Esophagus mucosa (tissue), 1 donor: ENCODE results near the gene PRR23B. TPM values are rescaled to one million over a fixed set of nuclear protein-coding genes. Genes with fewer than 3 reads are reported as not detected.

ENCODE experiments used
- ATAC-seq: fragments of 200-7000 bp; cut with Tn5 transposase; one replicate; pipeline ENCODE4 v1.9.1; 2020
- total RNA-seq: library from RNA; stranded (reverse); gene quantifications from one replicate; pipeline ENCODE4 v1.2.4, GENCODE V29; 2023
- donor health status: DM: yes; HTN: yes; CAD: no.

Gene PRR23B
- total RNA-seq, 1 donor from 2014 or later: not detected

DNA sequence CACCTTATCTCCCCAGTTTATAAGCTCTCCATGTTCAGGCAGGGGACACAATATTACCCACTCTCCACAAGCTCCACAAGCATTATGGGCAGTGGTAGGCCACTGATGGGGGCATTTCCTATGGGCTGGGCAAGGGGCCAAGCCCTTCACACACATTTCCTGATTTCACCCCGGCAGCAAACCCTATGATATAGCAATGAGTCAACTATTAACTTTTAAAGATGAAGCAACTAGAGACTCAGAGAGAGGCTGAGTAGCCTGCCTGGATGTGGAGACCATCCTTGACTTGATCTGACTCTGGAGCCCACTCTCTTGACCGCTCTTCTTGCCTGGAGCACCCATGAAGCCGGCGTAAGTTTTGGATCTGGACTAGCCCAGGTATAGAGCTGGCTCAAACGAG, 46.3 kb downstream of the PRR23B start:
- ATAC-seq: no peak

GRCh38 chr3:138972941-138973340, 47.8 kb downstream of the PRR23B start:
- no peak for ATAC-seq

DNA sequence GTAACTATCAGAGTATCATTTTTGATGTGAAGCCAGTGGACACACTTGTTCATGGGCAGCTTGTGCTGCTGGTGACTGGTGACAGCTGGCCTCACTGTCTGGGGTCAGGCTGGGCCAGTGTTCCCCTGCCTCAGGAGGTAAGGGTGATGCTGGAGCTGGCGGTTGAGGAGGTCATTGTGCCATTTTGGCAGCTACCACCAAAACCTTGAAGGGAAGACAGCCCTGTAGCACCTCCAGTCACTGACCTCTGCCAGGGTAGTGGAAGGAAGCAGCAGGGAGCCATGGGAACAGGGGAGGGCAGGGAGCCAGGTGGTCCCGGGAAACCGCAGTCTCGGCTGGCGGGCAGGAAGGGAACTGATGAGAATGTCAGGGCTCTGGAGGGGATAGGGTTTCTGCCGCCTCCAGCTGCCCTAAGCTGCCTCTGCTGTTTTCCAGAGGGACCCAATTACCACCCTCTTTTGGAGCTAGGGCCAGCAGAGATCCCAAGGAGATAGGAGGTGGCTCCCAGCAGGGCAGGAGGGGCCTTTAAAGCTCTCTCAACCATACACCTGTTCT, 48.9 kb downstream of the PRR23B start:
- ATAC-seq: no peak

Other genes starting within 250 kb of the PRR23B start
- gene PIK3CB, start 186.0 kb downstream of the PRR23B start, total RNA-seq: 22.8 TPM
- gene FOXL2, start 73.8 kb downstream of the PRR23B start, total RNA-seq: not detected
- gene FOXL2NB, start 73.7 kb downstream of the PRR23B start, total RNA-seq: not detected
- not detected for gene PRR23A, start 14.7 kb downstream of the PRR23B start, total RNA-seq
- gene PRR23C, start 24.0 kb upstream of the PRR23B start, total RNA-seq: not detected